Endodermal cell (in vitro differentiated cells): Measurements from ENCODE around the gene SERPINA5. TPM values are rescaled to one million over a fixed set of nuclear protein-coding genes. Genes with fewer than 3 reads are reported as not detected.

Experiments
- DNase-seq: peaks from one replicate; pipeline ENCODE4 v3.0.0-alpha.2; 2017
- H3K27ac ChIP-seq: 2 replicates; pipeline ENCODE4 v1.5.1; 2013; ENCODE audit warnings: mild to moderate bottlenecking, low read depth, low read length, moderate library complexity
- H3K27me3 ChIP-seq: 2 replicates; pipeline ENCODE4 v1.6.1; 2013; ENCODE audit warnings: mild to moderate bottlenecking, low read length, moderate library complexity; ENCODE audit not compliant: insufficient read depth, control insufficient read depth, poor library complexity, severe bottlenecking
- H3K36me3 ChIP-seq: 2 replicates; pipeline ENCODE4 v1.7.0; 2013; ENCODE audit warnings: mild to moderate bottlenecking, low read length, moderate library complexity; ENCODE audit not compliant: control insufficient read depth, insufficient read depth
- H3K4me1 ChIP-seq: one replicate; pipeline ENCODE4 v1.7.0; 2013; ENCODE audit warnings: low read length; ENCODE audit not compliant: control insufficient read depth, insufficient read depth
- H3K4me3 ChIP-seq: 2 replicates; pipeline ENCODE4 v1.5.1; 2013; ENCODE audit warnings: mild to moderate bottlenecking, low read length, moderate library complexity
- H3K9ac ChIP-seq: 2 replicates; pipeline ENCODE4 v1.6.1; 2013; ENCODE audit warnings: mild to moderate bottlenecking, low read length, moderate library complexity; ENCODE audit not compliant: poor library complexity, severe bottlenecking; ENCODE audit errors: extremely low read depth
- H3K9me3 ChIP-seq: 2 replicates; pipeline ENCODE4 v1.6.1; 2013; ENCODE audit warnings: mild to moderate bottlenecking, low read length, moderate library complexity; ENCODE audit not compliant: control insufficient read depth
- H3K27ac Mint-ChIP-seq: 2 replicates; pipeline ENCODE4 v1.8.0; 2020; ENCODE audit warnings: mixed read lengths
- H3K27me3 Mint-ChIP-seq: 2 replicates; pipeline ENCODE4 v1.8.0; 2021; ENCODE audit warnings: mild to moderate bottlenecking, mixed read lengths; ENCODE audit not compliant: insufficient read depth
- H3K36me3 Mint-ChIP-seq: 2 replicates; pipeline ENCODE4 v1.8.0; 2020; ENCODE audit warnings: low read depth, mixed read lengths
- H3K4me1 Mint-ChIP-seq: 2 replicates; pipeline ENCODE4 v1.8.0; 2020; ENCODE audit warnings: mixed read lengths
- H3K4me3 Mint-ChIP-seq: 2 replicates; pipeline ENCODE4 v1.8.0; 2020; ENCODE audit warnings: mild to moderate bottlenecking, moderate library complexity, mixed read lengths
- H3K9me3 Mint-ChIP-seq: 2 replicates; pipeline ENCODE4 v1.8.0; 2020; ENCODE audit warnings: mild to moderate bottlenecking, mixed read lengths
- CTCF ChIP-seq: fragments of 200-600 bp; sonication (generic); conservative IDR thresholded peaks from 2 replicates; pipeline ENCODE4 v1.5.0; 2021; ENCODE audit warnings: antibody characterized with exemption, mild to moderate bottlenecking
- WGBS, 2 experiments: methylation state at CpG; one replicate each; pipeline versions ENCODE4 v1.1.5 to v1.1.7; 2013; ENCODE audit warnings: missing lambda C conversion rate in 2 of 2, mixed read lengths in 1 of 2; ENCODE audit not compliant: insufficient coverage in 1 of 2, insufficient read length in 1 of 2; 5-methylcytosine and 5-hydroxymethylcytosine counted together
- total RNA-seq, 2 donors: library from RNA; stranded (reverse); fragmentation: NEBNext Ultra II Directional in 1 of 2; extraction: Animal tissue kit (Norgen Biotek cat#: 25700) in 1 of 2; gene quantifications; 2 replicates in 1 of 2; 3 replicates in 1 of 2; pipeline ENCODE4 v1.2.1, GENCODE V29; 2021

The SERPINA5 gene
- total RNA-seq, 2 donors from 2014 or later, result 1.5 to 2.8 TPM

GRCh38 chr14:94620597-94620996 is 39.4 kb downstream of the SERPINA5 start:
- Mint-ChIP-seq H3K4me3 (no peak overlapping the region), H3K9me3 (peaks cover 30% of the 10 kb centered on the region), H3K36me3 (no peaks in the 10 kb centered on the region), H3K27ac (no peak overlapping the region), H3K27me3 (peaks cover 10% of the 10 kb centered on the region), H3K4me1 (peaks cover 5% of the 10 kb centered on the region)
- no peaks in the 10 kb centered on the region for H3K27me3 ChIP-seq
- DNase-seq, result no peak
- H3K9me3 ChIP-seq, result peaks cover 32% of the 10 kb centered on the region
- H3K36me3 ChIP-seq, result no peaks in the 10 kb centered on the region
- no peak overlapping the region for H3K27ac ChIP-seq
- WGBS, 2 experiments, result 62 to 85% methylated on average over 3 to 4 of the region's 6 CpGs
- TF ChIP-seq CTCF, result no peak
- H3K4me3 ChIP-seq, result no peak overlapping the region
- H3K9ac ChIP-seq, result no peak overlapping the region
- H3K4me1 ChIP-seq, result no peaks in the 10 kb centered on the region

- H3K4me3 ChIP-seq, result no peak overlapping the region
- no peaks in the 10 kb centered on the region for H3K27me3 ChIP-seq
- no peak overlapping the region for H3K27ac ChIP-seq
- no peak for DNase-seq
- H3K36me3 Mint-ChIP-seq, result no peaks in the 10 kb centered on the region
- peaks cover 10% of the 10 kb centered on the region for H3K27me3 Mint-ChIP-seq
- H3K9ac ChIP-seq, result no peak overlapping the region
- no peak overlapping the region for H3K27ac Mint-ChIP-seq
- H3K4me1 Mint-ChIP-seq, result no peaks in the 10 kb centered on the region
- H3K9me3 ChIP-seq, result peaks cover 32% of the 10 kb centered on the region
- TF ChIP-seq CTCF, result no peak
- H3K36me3 ChIP-seq, result no peaks in the 10 kb centered on the region
- H3K9me3 Mint-ChIP-seq, result peaks cover 29% of the 10 kb centered on the region
- WGBS, 2 experiments, result 91 to 100% methylated on average over 2 to 5 of the region's 5 CpGs
- no peaks in the 10 kb centered on the region for H3K4me1 ChIP-seq
- H3K4me3 Mint-ChIP-seq, result no peak overlapping the region
Measured at GRCh38 chr14:94621358-94622134, 40.3 kb downstream of the SERPINA5 start.

- no peaks in the 10 kb centered on the region for H3K36me3 ChIP-seq
- 82 to 83% methylated on average over 4 to 6 of the region's 6 CpGs for WGBS, 2 experiments
- no peak overlapping the region for H3K4me3 ChIP-seq
- Mint-ChIP-seq H3K27me3 (peaks cover 14% of the 10 kb centered on the region), H3K36me3 (no peaks in the 10 kb centered on the region), H3K27ac (no peak overlapping the region), H3K4me1 (no peaks in the 10 kb centered on the region), H3K9me3 (peaks cover 18% of the 10 kb centered on the region), H3K4me3 (no peak overlapping the region)
- no peaks in the 10 kb centered on the region for H3K27me3 ChIP-seq
- no peak for TF ChIP-seq CTCF
- H3K4me1 ChIP-seq, result no peaks in the 10 kb centered on the region
- DNase-seq, result no peak
- peaks cover 22% of the 10 kb centered on the region for H3K9me3 ChIP-seq
- H3K9ac ChIP-seq, result no peak overlapping the region
- H3K27ac ChIP-seq, result no peak overlapping the region
Measured at GRCh38 chr14:94622653-94623421, 41.6 kb downstream of the SERPINA5 start.
